Measurements from ENCODE around the gene DOK7. TPM values are rescaled to one million over a fixed set of nuclear protein-coding genes. Genes with fewer than 3 reads are reported as not detected.

Gene DOK7
- total and polyA plus RNA-seq, 2 experiments from 2014 or later = 0.23 to 1.8 TPM

DNA sequence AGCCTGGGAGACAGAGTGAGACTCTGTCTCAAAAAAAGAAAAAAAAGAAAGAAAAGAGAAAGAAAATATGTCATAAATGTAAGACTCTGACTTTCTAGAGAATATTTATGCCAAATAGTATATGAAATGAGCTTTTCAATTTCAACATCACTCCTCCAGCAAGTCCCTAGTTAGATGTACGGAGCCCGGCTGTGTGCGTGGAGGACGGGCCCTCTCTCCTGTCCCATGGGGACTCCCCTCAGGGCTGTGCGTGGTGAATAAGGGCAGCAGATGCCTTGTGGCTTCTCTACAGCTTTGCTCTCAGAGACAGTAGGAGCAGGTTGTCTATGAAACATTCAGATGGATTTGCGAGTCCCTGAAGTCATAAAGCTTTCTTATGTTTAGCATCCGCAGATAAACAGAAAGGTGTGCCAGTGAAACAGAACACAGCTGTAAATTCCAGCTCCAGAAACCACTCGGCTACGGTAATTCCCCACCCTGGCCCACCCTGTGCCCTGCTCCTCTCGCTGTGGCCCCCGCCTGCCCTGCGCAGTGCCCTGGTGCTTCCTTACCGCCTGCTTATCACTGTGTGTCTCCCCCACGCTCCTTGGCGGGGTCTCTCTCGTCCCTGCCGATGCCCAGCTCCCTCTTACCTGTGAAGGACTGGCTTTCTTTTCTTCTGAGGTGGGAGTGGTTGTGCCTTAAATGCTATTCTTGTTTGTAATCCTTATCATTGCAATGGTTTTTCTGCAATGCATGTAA is 35.2 kb upstream of the DOK7 start:
- 85% methylated on average over 17 of the region's 17 CpGs for WGBS (ENCODE audit: low lambda C conversion rate, missing lambda C conversion rate)
- Histone ChIP-seq H3K9me2 (replicated peaks; ENCODE audit: insufficient read depth) (no peaks in the 10 kb centered on the region), H3K27ac (no peak overlapping the region), H3K9me3 (ENCODE audit: low read depth) (no peaks in the 10 kb centered on the region), H3K27me3 (no peaks in the 10 kb centered on the region), H3K4me2 (no peak overlapping the region), H2AFZ (no peak overlapping the region), H3K79me2 (no peaks in the 10 kb centered on the region), H4K20me1 (ENCODE audit: insufficient read depth, poor library complexity, severe bottlenecking) (no peaks in the 10 kb centered on the region), H3K36me3 (replicated peaks; ENCODE audit: insufficient read depth, low read depth) (no peaks in the 10 kb centered on the region), H3K4me1 (ENCODE audit: insufficient read depth) (no peaks in the 10 kb centered on the region), H3K4me3 (no peak overlapping the region)
- TF ChIP-seq EZH2phosphoT487 (IDR thresholded peaks at IDR 0.05; ENCODE audit: low read depth, severe bottlenecking, unreplicated experiment) = peak; percentile 51
- TF ChIP-seq, protein P1, sequence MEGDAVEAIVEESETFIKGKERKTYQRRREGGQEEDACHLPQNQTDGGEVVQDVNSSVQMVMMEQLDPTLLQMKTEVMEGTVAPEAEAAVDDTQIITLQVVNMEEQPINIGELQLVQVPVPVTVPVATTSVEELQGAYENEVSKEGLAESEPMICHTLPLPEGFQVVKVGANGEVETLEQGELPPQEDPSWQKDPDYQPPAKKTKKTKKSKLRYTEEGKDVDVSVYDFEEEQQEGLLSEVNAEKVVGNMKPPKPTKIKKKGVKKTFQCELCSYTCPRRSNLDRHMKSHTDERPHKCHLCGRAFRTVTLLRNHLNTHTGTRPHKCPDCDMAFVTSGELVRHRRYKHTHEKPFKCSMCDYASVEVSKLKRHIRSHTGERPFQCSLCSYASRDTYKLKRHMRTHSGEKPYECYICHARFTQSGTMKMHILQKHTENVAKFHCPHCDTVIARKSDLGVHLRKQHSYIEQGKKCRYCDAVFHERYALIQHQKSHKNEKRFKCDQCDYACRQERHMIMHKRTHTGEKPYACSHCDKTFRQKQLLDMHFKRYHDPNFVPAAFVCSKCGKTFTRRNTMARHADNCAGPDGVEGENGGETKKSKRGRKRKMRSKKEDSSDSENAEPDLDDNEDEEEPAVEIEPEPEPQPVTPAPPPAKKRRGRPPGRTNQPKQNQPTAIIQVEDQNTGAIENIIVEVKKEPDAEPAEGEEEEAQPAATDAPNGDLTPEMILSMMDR (IDR thresholded peaks at IDR 0.05; ENCODE audit: poor library complexity) = no peak
- DNase-seq (ENCODE audit: low spot score) = no peak

DNA sequence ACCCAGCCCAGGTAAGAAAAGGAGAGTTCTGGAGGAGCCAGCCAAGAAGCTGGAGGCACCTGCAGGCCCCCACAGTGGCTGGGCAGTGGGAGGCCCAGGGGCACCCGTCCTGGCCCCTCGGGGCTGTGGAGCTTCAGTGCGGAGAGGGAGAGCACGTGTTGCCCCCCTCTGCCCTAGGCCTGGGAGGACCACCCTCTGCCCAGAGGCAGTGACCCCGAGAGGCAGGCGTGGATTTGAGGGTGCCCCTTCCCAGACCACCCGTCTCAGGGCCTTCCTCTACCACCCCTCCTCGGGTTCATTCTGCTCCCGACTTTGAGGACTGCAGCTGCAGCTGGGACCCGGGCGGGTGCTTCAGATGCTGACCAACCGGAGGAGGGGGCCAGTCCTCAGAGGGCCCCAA is 33.5 kb upstream of the DOK7 start:
- no peak for DNase-seq (ENCODE audit: low spot score)
- WGBS (ENCODE audit: low lambda C conversion rate, missing lambda C conversion rate) = 97% methylated on average over 12 of the region's 12 CpGs
- no peak for TF ChIP-seq EZH2phosphoT487 (IDR thresholded peaks at IDR 0.05; ENCODE audit: low read depth, severe bottlenecking, unreplicated experiment)
- no peak for TF ChIP-seq EZH2 (IDR thresholded peaks at IDR 0.05; ENCODE audit: borderline replicate concordance)
- TF ChIP-seq, protein P1 (IDR thresholded peaks at IDR 0.05; ENCODE audit: poor library complexity) = no peak
- no peaks in the 10 kb centered on the region for H3K27me3 ChIP-seq
- no peak overlapping the region for H3K27ac ChIP-seq
- no peaks in the 10 kb centered on the region for H3K9me2 ChIP-seq (replicated peaks; ENCODE audit: insufficient read depth)
- no peaks in the 10 kb centered on the region for H3K9me3 ChIP-seq (ENCODE audit: low read depth)
- no peaks in the 10 kb centered on the region for H3K4me1 ChIP-seq (ENCODE audit: insufficient read depth)
- no peaks in the 10 kb centered on the region for H4K20me1 ChIP-seq (ENCODE audit: insufficient read depth, poor library complexity, severe bottlenecking)
- no peaks in the 10 kb centered on the region for H3K79me2 ChIP-seq
- no peak overlapping the region for H3K4me2 ChIP-seq
- no peaks in the 10 kb centered on the region for H3K36me3 ChIP-seq (replicated peaks; ENCODE audit: insufficient read depth, low read depth)
- H2AFZ ChIP-seq = no peak overlapping the region
- H3K4me3 ChIP-seq = no peak overlapping the region

DNA sequence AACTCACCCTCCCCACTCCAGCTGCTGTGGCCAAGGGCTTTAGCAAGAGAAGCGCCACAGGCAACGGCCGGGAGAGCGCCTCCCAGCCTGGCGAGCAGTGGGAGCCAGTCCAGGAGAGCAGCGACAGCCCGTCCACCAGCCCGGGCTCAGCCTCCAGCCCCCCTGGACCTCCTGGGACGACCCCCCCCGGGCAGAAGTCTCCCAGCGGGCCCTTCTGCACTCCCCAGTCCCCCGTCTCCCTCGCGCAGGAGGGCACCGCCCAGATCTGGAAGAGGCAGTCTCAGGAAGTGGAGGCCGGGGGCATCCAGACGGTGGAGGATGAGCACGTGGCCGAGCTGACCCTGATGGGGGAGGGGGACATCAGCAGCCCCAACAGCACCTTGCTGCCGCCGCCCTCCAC is 32.6 kb upstream of the DOK7 start:
- no peak overlapping the region for H3K27ac ChIP-seq
- H3K9me2 ChIP-seq (replicated peaks; ENCODE audit: insufficient read depth) = no peaks in the 10 kb centered on the region
- H3K4me3 ChIP-seq = no peak overlapping the region
- DNase-seq (ENCODE audit: low spot score) = no peak
- no peaks in the 10 kb centered on the region for H3K27me3 ChIP-seq
- TF ChIP-seq EZH2 (IDR thresholded peaks at IDR 0.05; ENCODE audit: borderline replicate concordance) (no peak), EZH2phosphoT487 (IDR thresholded peaks at IDR 0.05; ENCODE audit: low read depth, severe bottlenecking, unreplicated experiment) (no peak)
- TF ChIP-seq, protein P1 (IDR thresholded peaks at IDR 0.05; ENCODE audit: poor library complexity) = no peak
- H3K4me2 ChIP-seq = no peak overlapping the region
- H3K79me2 ChIP-seq = no peaks in the 10 kb centered on the region
- WGBS (ENCODE audit: low lambda C conversion rate, missing lambda C conversion rate) = 95% methylated on average over 19 of the region's 21 CpGs
- H4K20me1 ChIP-seq (ENCODE audit: insufficient read depth, poor library complexity, severe bottlenecking) = no peaks in the 10 kb centered on the region
- H3K4me1 ChIP-seq (ENCODE audit: insufficient read depth) = no peaks in the 10 kb centered on the region
- H3K36me3 ChIP-seq (replicated peaks; ENCODE audit: insufficient read depth, low read depth) = no peaks in the 10 kb centered on the region
- H2AFZ ChIP-seq = no peak overlapping the region
- no peaks in the 10 kb centered on the region for H3K9me3 ChIP-seq (ENCODE audit: low read depth)

Measured in hepatocyte (in vitro differentiated cells).